Thymus (tissue), 11 donors: ENCODE data around the gene METTL26. TPM values are rescaled to one million over a fixed set of nuclear protein-coding genes. Genes with fewer than 3 reads are reported as not detected.
A peak's percentile ranks its signal among the peaks of the same experiment; 100 is the strongest.

Source experiments
- DNase-seq, 9 donors: peaks; one replicate each; pipeline ENCODE4 v3.0.0-alpha.2; 2013; ENCODE audit warnings: low spot score in 9 of 9, low read depth in 6 of 9, missing footprints in 1 of 9
- H3K27ac ChIP-seq, 2 donors: one replicate each; pipeline ENCODE4 v1.5.1; 2013; ENCODE audit warnings: control low read depth in 1 of 2, low read depth in 1 of 2, low read length in 1 of 2, mild to moderate bottlenecking in 1 of 2, moderate library complexity in 1 of 2
- H3K27me3 ChIP-seq, 2 donors: one replicate each; pipeline ENCODE4 v1.5.1; 2013; ENCODE audit warnings: low read length in 1 of 2; ENCODE audit not compliant: control insufficient read depth in 2 of 2, insufficient read depth in 1 of 2
- H3K36me3 ChIP-seq, 2 donors: one replicate each; pipeline ENCODE4 v1.5.1; 2013; ENCODE audit warnings: low read length in 1 of 2, mild to moderate bottlenecking in 1 of 2, moderate library complexity in 1 of 2; ENCODE audit not compliant: control insufficient read depth in 2 of 2, insufficient read depth in 2 of 2
- H3K4me1 ChIP-seq, 2 donors: one replicate each; pipeline ENCODE4 v1.5.1; 2013; ENCODE audit warnings: low read length in 2 of 2; ENCODE audit not compliant: control insufficient read depth in 2 of 2, insufficient read depth in 2 of 2
- H3K4me3 ChIP-seq, 2 donors: one replicate each; pipeline ENCODE4 v1.5.1; 2013; ENCODE audit warnings: low read length in 2 of 2, control low read depth in 1 of 2, mild to moderate bottlenecking in 1 of 2
- H3K9me3 ChIP-seq, 2 donors: one replicate each; pipeline ENCODE4 v1.5.1; 2013; ENCODE audit warnings: low read length in 1 of 2, mild to moderate bottlenecking in 1 of 2; ENCODE audit not compliant: control insufficient read depth in 2 of 2, insufficient read depth in 1 of 2
- WGBS: extraction: QIAGEN DNeasy Blood & Tissue Kit; methylation state at CpG from one replicate; pipeline ENCODE4 v1.1.7; 2013; 5-methylcytosine and 5-hydroxymethylcytosine counted together
- polyA plus RNA-seq: library from polyadenylated mRNA; stranded (reverse); fragments of 200-250 nt; gene quantifications from one replicate; pipeline ENCODE4 v1.2.3, GENCODE V29; 2013
- total RNA-seq: library from RNA; stranded (reverse); fragments of 120-200 nt; gene quantifications from one replicate; pipeline ENCODE4 v1.2.4, GENCODE V29; 2013
- donor health status: healthy.

METTL26 gene
- total and polyA plus RNA-seq, 2 donors = 97.6 to 110 TPM

DNA sequence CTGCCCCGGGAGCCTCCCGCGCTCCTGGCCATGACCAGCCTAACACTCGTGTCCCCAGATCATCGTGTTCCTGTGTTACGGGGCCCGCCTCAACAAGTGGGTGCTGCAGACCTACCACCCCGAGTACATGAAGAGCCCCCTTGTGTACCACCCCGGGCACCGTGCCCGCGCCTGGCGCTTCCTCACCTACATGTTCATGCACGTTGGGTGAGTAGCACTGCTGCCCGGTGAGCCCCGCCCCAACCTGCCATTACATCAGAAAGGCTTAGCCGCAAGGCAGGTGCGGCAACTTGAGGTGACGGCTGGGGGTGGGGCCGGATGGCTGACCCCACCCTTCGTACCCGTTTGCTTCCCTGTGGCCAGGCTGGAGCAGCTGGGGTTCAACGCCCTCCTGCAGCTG lies 40.8 kb upstream of the METTL26 start:
- Histone ChIP-seq H3K4me1 (peaks cover 17 to 43% of the 10 kb centered on the region in 2 donors), H3K4me3 (no peak overlapping the region), H3K9me3 (peaks cover 0 to 1% of the 10 kb centered on the region in 2 donors), H3K27me3 (peaks cover 32 to 54% of the 10 kb centered on the region in 2 donors), H3K36me3 (peaks cover 29 to 31% of the 10 kb centered on the region in 2 donors), H3K27ac (peak overlapping the region in 1 of 2 donors; percentile 60)
- WGBS = 75% methylated on average over 23 of the region's 23 CpGs
- DNase-seq = no peak

DNA sequence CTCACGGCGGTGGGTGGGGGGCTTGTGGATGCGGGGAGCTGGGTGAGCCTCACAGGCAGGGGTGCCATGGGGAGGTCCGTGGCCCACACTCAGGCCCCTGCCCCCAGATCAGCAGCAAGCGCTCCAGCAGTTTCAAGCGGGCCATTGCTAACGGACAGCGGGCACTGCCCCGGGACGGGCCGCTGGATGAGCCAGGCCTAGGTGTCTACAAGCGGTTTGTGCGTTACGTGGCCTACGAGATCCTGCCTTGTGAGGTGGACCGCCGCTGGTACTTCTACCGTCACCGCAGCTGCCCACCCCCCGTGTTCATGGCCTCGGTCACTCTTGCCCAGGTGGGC lies 40.4 kb upstream of the METTL26 start:
- peaks cover 28 to 31% of the 10 kb centered on the region in 2 donors for H3K36me3 ChIP-seq
- H3K27me3 ChIP-seq = peaks cover 32 to 54% of the 10 kb centered on the region in 2 donors
- DNase-seq = no peak
- no peaks in the 10 kb centered on the region for H3K9me3 ChIP-seq
- 95% methylated on average over 21 of the region's 21 CpGs for WGBS
- no peak overlapping the region for H3K27ac ChIP-seq
- H3K4me1 ChIP-seq = peaks cover 13 to 42% of the 10 kb centered on the region in 2 donors
- H3K4me3 ChIP-seq = no peak overlapping the region

DNA sequence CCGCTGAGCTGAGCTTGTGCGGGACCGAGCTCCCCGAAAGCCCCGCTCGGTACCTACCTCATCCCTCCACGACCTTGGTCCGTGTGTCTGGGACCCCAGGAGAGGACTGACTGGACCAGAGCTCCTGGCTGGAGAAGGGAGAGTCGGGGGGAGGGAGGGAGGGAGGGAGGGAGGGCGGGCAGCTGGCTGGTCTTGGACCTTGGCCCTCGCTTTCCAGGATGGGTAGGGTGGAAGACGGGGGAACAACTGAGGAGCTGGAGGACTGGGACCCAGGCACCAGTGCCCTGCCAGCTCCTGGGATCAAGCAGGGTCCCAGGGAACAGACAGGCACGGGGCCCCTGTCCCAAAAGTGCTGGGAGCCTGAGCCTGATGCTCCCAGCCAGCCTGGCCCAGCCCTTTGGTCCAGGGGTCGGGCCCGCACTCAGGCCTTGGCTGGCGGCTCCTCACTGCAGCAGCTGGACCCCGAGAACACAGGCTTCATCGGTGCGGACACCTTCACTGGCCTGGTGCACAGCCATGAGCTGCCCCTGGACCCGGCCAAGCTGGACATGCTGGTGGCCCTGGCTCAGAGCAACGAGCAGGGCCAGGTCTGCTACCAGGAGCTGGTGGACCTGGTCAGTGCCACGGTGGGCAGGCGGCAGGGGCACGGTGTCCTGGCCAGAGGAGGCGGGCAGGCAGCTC lies 39.9 kb upstream of the METTL26 start:
- H3K27ac ChIP-seq = no peak overlapping the region
- H3K4me1 ChIP-seq = peaks cover 8 to 37% of the 10 kb centered on the region in 2 donors
- H3K9me3 ChIP-seq = no peaks in the 10 kb centered on the region
- no peak for DNase-seq
- H3K36me3 ChIP-seq = peaks cover 30 to 34% of the 10 kb centered on the region in 2 donors
- WGBS = 60% methylated on average over 25 of the region's 25 CpGs
- peaks cover 32 to 54% of the 10 kb centered on the region in 2 donors for H3K27me3 ChIP-seq
- H3K4me3 ChIP-seq = no peak overlapping the region

DNA sequence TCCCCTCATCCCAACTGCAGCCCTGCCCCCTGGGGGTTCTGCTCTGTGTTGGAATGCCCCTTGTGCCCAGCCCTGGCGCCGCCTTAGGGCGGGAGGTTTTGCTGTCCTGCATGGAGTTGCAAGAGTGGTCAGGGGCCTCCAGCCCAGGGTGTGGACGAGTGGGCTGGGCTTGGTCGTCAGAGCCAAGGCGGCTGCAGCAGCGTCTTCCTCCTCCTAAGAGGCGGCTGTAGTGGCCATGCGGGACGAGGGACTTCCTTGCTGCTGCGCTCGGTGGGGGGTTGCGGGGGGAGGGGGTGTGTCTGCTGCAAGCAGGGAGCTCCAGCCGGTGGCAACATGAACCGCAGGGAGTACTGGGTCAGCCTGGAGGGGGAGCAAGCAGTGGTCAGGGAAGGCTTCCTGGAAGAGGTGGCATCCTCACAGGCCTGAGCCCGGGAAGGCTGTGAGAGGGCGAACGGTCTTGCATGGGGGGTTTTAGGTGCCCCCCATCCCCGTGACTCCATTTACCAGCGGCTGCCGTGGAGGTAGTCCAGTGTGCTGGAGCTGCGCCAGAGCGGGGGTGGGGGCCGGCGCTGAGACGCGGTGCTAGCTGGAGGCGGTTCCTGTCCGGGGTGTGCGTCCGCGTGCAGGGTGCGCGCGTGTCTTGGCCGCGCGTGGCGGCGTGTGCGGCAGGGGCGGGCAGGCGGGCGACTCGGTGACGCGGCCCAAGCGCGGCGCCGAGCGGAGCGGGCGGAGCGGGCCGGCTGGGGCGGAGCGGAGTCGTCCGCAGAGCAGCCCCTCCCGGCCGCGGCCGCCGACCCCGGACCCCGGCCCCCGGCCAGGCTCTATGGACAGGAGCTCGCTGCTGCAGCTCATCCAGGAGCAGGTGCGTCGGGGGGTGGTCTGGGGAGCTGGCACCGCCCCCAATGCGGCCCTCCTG lies 39.1 kb upstream of the METTL26 start, which contains the start of gene RHBDL1:
TSS of gene RHBDL1 (plus strand) at position 704 of the 916 bp plus-strand sequence. CDS start at position 824, 120 bp downstream.
- Histone ChIP-seq H3K27ac (no peak within 1 kb of the TSS), H3K9me3 (no peaks in the 10 kb centered on the region), H3K4me3 (peak within 1 kb of the TSS in 1 of 2 donors; percentile 12), H3K27me3 (peaks cover 32 to 54% of the 10 kb centered on the region in 2 donors), H3K36me3 (peaks cover 38 to 42% of the 10 kb centered on the region in 2 donors), H3K4me1 (peaks cover 5 to 33% of the 10 kb centered on the region in 2 donors)
- 12% methylated on average over 73 of the region's 73 CpGs for WGBS
- no peak for DNase-seq

DNA sequence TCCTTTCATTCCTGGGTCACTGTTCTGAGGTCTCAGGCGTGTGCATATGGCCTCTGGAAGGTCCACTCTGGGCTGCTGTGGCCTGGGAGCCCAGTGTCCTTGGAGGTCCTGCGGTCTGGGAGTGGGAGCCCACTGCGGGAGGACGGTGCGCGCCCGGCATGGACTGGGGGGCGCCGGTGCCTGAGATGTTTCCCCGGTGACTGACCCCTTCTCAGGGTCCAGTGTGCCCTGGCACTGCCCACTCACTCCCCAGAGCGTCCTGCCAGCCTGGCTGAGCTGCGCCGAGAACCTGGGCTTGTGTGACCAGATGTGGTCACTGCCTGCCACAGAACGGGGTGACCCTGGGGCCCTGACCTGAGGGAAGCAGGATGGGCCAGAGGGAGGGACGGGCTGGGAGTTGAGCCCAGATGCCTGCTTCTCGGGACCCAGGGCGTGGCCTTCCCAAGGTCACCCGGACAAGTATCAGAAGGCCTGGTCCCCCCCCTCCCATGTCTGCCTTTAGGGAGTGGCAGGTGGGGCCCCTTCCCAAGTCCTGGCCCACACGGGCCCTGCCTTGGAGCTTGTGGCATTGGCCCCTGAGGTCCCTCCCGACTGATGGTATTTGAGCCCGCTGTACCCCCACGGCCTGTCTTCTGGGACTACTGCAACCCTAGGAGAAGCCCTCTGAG lies 38.2 kb upstream of the METTL26 start:
- Histone ChIP-seq H3K36me3 (peaks cover 47 to 49% of the 10 kb centered on the region in 2 donors), H3K4me3 (no peak overlapping the region), H3K27me3 (peaks cover 32 to 52% of the 10 kb centered on the region in 2 donors), H3K9me3 (no peaks in the 10 kb centered on the region), H3K4me1 (peaks cover 3 to 29% of the 10 kb centered on the region in 2 donors), H3K27ac (no peak overlapping the region)
- 96% methylated on average over 22 of the region's 22 CpGs for WGBS
- DNase-seq = no peak

DNA sequence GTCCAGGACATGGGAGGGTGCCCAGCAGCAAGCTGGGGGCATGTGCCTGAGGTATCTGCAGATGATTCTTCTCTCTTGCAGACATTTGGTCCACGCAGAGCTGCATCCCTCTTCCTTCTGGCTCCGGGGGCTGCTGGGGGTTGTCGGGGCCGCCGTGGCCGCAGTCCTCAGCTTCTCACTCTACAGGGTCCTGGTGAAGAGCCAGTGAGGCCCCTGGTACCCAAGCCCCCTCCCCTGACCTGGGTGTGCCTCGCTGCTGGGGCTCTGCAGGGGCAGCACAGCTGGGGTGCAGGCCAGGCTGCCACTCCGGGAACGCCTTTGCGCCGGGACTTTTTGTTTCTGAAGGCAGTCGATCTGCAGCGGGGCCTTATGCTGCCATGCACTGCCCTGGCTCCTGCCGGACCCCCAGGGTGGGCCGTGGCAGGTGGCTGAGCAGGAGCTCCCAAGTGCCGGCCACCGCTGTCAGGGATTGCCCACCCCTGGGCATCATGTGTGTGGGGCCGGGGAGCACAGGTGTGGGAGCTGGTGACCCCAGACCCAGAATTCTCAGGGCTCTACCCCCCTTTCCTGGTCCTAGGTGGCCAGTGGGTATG lies 37.4 kb upstream of the METTL26 start:
- H3K4me1 ChIP-seq = peaks cover 7 to 25% of the 10 kb centered on the region in 2 donors
- H3K27me3 ChIP-seq = peaks cover 32 to 45% of the 10 kb centered on the region in 2 donors
- no peaks in the 10 kb centered on the region for H3K9me3 ChIP-seq
- no peak for DNase-seq
- H3K4me3 ChIP-seq = no peak overlapping the region
- H3K36me3 ChIP-seq = peaks cover 48 to 53% of the 10 kb centered on the region in 2 donors
- 97% methylated on average over 18 of the region's 18 CpGs for WGBS
- H3K27ac ChIP-seq = no peak overlapping the region

DNA sequence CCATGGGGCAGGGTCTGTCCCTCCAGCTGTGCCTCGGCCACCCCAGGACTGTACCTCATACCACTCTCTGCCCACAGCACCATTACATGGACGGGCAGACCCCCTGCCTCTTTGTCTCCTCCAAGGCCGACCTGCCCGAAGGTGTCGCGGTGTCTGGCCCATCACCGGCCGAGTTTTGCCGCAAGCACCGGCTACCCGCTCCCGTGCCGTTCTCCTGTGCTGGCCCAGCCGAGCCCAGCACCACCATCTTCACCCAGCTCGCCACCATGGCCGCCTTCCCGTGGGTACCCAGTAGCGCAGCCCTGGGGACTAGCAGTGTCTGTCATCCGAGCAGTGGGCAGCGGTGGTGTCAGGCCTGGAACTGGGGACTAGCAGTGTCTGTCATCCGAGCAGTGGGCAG lies 36.7 kb upstream of the METTL26 start:
- H3K4me3 ChIP-seq = no peak overlapping the region
- H3K4me1 ChIP-seq = peaks cover 7 to 20% of the 10 kb centered on the region in 2 donors
- H3K9me3 ChIP-seq = no peaks in the 10 kb centered on the region
- no peak overlapping the region for H3K27ac ChIP-seq
- 96% methylated on average over 21 of the region's 21 CpGs for WGBS
- H3K36me3 ChIP-seq = peaks cover 48 to 53% of the 10 kb centered on the region in 2 donors
- DNase-seq = no peak
- peaks cover 30 to 39% of the 10 kb centered on the region in 2 donors for H3K27me3 ChIP-seq

DNA sequence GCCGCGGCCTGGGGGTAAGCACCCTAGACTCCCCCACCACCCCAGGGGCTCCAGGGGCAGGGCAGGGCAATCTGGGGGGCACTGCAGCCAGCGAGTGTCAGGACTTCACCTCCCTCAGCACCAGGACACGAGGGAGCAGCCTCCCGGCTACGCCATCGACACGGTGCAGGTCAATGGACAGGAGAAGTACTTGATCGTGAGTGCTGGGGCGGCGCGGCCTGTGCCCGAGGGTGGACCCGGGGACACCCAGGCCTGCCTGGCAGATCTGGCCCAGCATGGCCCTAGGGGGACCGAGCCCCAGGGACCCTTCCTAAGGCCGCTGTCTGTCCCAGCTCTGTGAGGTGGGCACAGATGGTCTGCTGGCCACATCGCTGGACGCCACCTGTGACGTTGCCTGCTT lies 36.3 kb upstream of the METTL26 start:
- H3K9me3 ChIP-seq = no peaks in the 10 kb centered on the region
- 94% methylated on average over 19 of the region's 19 CpGs for WGBS
- peaks cover 48 to 53% of the 10 kb centered on the region in 2 donors for H3K36me3 ChIP-seq
- peaks cover 10 to 22% of the 10 kb centered on the region in 2 donors for H3K4me1 ChIP-seq
- no peak overlapping the region for H3K27ac ChIP-seq
- peaks cover 30 to 34% of the 10 kb centered on the region in 2 donors for H3K27me3 ChIP-seq
- no peak for DNase-seq
- no peak overlapping the region for H3K4me3 ChIP-seq
